Thoracic aorta (tissue), 2 donors: ENCODE measurements around the gene DMKN. TPM values are rescaled to one million over a fixed set of nuclear protein-coding genes. Genes with fewer than 3 reads are reported as not detected.

Source experiments
- ATAC-seq: fragments of 150-250 bp; one replicate; pipeline ENCODE4 v1.8.0; 2017; ENCODE audit warnings: low read depth; ENCODE audit not compliant: insufficient number of reproducible peaks, low FRiP score
- DNase-seq: peaks from one replicate; pipeline ENCODE4 v3.0.0-alpha.2; 2020; ENCODE audit warnings: low spot score
- H3K27ac ChIP-seq, 2 donors: fragments of 200-600 bp; sonication (generic); 1 replicate in 1 of 2; 2 replicates in 1 of 2; pipeline ENCODE4 v1.5.1; 2016; ENCODE audit warnings: mild to moderate bottlenecking in 2 of 2, moderate library complexity in 2 of 2
- H3K27me3 ChIP-seq: fragments of 200-600 bp; sonication (generic); replicated peaks from 2 replicates; pipeline ENCODE4 v1.6.0; 2016; ENCODE audit warnings: mild to moderate bottlenecking; ENCODE audit not compliant: insufficient read depth
- H3K36me3 ChIP-seq: fragments of 200-600 bp; sonication (generic); one replicate; pipeline ENCODE4 v1.5.1; 2016
- H3K4me1 ChIP-seq, 2 donors: fragments of 200-600 bp; sonication (generic); 1 replicate in 1 of 2; 2 replicates in 1 of 2; pipeline versions ENCODE4 v1.5.1 to v1.6.0; 2016; ENCODE audit warnings: low read depth in 2 of 2, mild to moderate bottlenecking in 1 of 2; ENCODE audit not compliant: control insufficient read depth in 1 of 2
- H3K4me3 ChIP-seq: fragments of 200-600 bp; sonication (generic); 2 replicates; pipeline ENCODE4 v1.5.1; 2016; ENCODE audit warnings: mild to moderate bottlenecking
- H3K9me3 ChIP-seq: fragments of 200-600 bp; sonication (generic); 2 replicates; pipeline ENCODE4 v1.5.1; 2016
- total RNA-seq, 2 donors: library from RNA; depleted of rRNA; stranded (reverse); fragments of >200 nt; gene quantifications; one replicate each; pipeline versions ENCODE4 v1.1.0 to v1.2.3, GENCODE V29; 2016
- TF ChIP-seq, protein P1 (sequence below): fragments of 200-600 bp; sonication (generic); IDR thresholded peaks from one replicate; pipeline ENCODE4 v1.5.1; 2019; ENCODE audit warnings: antibody characterized with exemption

Gene DMKN
- total RNA-seq, 2 donors from 2014 or later, result 26.1 to 53.7 TPM

DNA sequence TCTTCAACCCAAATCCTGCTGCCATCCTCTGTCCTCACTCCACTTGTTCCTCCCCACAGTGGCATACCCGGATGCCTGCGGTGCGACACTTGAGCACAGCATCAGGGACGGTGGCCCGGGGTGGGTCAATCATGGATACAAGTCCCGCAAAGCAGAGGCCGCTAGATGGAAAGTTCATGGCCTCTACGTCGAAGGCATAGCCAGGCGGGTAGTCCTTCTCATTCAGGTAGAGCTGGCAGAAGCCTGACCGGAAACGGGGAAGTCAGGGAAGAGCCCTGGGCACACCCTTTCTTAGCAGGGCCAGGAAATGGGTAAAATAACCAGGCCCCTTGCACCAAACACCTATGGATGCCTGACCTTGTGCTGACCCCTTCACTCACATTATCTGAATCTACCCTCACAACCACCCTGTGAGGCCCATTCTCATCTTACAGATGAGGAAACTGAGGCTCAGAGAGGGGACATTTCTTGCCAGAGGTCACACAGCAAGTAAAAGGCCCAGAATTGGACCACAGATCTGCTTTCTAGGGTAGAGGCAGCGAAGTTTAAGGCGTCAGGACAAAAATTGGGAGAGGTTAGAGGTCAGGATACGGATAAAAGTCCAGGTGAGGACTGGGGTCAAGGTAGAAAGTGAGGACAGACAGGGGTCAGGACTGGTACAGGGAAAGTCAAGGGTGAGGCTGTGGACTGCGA is 43.5 kb upstream of the DMKN start:
- Histone ChIP-seq H3K4me3 (no peak overlapping the region), H3K4me1 (peaks cover 0 to 5% of the 10 kb centered on the region in 2 donors), H3K27me3 (no peaks in the 10 kb centered on the region), H3K27ac (no peak overlapping the region), H3K9me3 (no peaks in the 10 kb centered on the region), H3K36me3 (no peaks in the 10 kb centered on the region)
- ATAC-seq (no peak), DNase-seq (no peak)
- TF ChIP-seq, protein P1, sequence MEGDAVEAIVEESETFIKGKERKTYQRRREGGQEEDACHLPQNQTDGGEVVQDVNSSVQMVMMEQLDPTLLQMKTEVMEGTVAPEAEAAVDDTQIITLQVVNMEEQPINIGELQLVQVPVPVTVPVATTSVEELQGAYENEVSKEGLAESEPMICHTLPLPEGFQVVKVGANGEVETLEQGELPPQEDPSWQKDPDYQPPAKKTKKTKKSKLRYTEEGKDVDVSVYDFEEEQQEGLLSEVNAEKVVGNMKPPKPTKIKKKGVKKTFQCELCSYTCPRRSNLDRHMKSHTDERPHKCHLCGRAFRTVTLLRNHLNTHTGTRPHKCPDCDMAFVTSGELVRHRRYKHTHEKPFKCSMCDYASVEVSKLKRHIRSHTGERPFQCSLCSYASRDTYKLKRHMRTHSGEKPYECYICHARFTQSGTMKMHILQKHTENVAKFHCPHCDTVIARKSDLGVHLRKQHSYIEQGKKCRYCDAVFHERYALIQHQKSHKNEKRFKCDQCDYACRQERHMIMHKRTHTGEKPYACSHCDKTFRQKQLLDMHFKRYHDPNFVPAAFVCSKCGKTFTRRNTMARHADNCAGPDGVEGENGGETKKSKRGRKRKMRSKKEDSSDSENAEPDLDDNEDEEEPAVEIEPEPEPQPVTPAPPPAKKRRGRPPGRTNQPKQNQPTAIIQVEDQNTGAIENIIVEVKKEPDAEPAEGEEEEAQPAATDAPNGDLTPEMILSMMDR, result no peak

DNA sequence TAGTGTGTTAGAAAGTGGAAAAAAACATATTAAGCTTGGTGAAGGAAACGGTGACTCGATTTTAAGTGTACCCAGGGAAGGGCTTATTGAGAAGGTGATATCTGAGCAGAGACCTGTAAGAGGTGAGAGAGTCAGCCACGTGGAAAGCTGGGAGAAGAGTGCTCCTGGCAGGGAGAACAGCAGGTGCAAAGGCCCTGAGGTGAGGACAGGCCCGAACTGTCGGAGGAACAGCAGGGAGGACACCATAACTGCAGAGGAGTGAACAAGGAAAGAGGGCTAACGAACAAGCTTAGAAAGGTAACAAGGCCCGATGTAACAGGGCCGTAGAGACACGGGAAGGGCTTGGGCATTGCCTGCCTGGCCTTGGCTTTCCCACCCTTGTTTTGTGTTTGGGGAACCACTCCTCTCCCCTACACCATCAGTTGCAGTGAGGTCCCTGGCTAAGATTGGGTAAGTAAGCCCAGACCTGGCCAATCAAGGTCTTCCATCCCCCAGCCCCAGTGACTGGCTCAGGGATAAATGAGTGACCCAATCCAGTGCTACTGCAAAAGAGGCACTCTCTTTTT is 42.7 kb upstream of the DMKN start:
- no peak for ATAC-seq
- Histone ChIP-seq H3K9me3 (no peaks in the 10 kb centered on the region), H3K4me3 (no peak overlapping the region), H3K36me3 (no peaks in the 10 kb centered on the region), H3K27ac (no peak overlapping the region), H3K27me3 (no peaks in the 10 kb centered on the region), H3K4me1 (peaks cover 0 to 5% of the 10 kb centered on the region in 2 donors)
- no peak for DNase-seq
- TF ChIP-seq, protein P1, result no peak

GRCh38 chr19:35555301-35556005 is 42.0 kb upstream of the DMKN start:
- H3K9me3 ChIP-seq, result no peaks in the 10 kb centered on the region
- TF ChIP-seq, protein P1, result no peak
- peaks cover 0 to 5% of the 10 kb centered on the region in 2 donors for H3K4me1 ChIP-seq
- H3K27ac ChIP-seq, result no peak overlapping the region
- H3K27me3 ChIP-seq, result no peaks in the 10 kb centered on the region
- DNase-seq, result no peak
- ATAC-seq, result no peak
- H3K4me3 ChIP-seq, result no peak overlapping the region
- no peaks in the 10 kb centered on the region for H3K36me3 ChIP-seq

DNA sequence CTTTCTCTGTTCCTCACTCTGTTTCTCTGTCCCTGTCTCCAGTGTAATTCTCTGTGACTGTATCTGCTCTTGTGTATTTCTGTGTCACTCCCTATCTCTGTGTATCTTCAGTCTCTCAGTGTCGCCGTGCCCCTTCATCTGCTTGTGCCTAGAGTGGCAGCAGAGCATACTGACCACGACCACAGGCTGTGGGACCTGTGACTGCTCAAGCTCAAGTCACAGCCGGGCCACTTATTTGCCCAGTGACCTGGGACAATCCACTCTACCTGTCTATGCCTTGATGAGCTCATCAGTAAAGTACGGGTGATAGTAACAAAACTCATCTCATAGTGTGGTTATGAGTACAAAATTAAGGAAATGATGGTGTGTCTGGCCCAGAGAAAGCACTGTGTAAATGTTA is 40.6 kb upstream of the DMKN start:
- TF ChIP-seq, protein P1, result no peak
- DNase-seq (no peak), ATAC-seq (no peak)
- H3K27me3 ChIP-seq, result no peaks in the 10 kb centered on the region
- no peaks in the 10 kb centered on the region for H3K9me3 ChIP-seq
- no peak overlapping the region for H3K4me3 ChIP-seq
- H3K4me1 ChIP-seq, result peaks cover 0 to 5% of the 10 kb centered on the region in 2 donors
- H3K36me3 ChIP-seq, result no peaks in the 10 kb centered on the region
- H3K27ac ChIP-seq, result no peak overlapping the region

DNA sequence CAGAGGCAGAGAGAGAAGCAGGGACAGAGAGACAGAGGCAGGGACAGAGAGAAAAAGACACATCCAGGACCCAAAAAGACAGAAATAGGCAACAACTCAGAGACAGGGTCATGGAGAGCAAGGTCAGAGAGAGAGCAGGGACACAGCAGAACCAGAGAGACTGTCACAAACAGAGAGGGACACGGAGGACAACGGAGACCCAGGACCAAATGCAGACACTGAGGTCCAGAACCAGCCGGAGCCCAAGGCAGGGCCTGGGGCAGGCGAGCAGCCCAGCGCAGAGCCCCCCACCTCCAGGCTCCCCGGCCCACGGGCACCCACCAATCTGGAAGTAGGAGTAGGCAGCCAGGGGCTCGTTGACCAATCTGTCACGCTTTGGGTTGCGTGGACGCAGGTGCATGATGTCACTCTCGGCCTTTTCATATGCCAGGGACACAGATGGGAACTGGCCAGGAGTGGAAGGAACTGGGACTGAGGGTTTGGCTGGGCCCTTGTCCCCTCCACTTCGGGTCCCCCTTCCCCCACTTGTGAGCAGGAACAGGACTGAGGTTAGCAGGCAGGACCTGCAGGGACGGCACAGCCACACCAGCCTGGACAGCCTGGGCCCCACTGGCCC is 40.0 kb upstream of the DMKN start:
- peaks cover 0 to 5% of the 10 kb centered on the region in 2 donors for H3K4me1 ChIP-seq
- TF ChIP-seq, protein P1, result no peak
- H3K9me3 ChIP-seq, result no peaks in the 10 kb centered on the region
- H3K27me3 ChIP-seq, result no peaks in the 10 kb centered on the region
- H3K4me3 ChIP-seq, result no peak overlapping the region
- no peak overlapping the region for H3K27ac ChIP-seq
- ATAC-seq, result no peak
- no peaks in the 10 kb centered on the region for H3K36me3 ChIP-seq
- no peak for DNase-seq
